Measurements from ENCODE around the gene HNRNPA2B1.

- no peak for TF ChIP-seq CTCF (IDR thresholded peaks at IDR 0.05; ENCODE audit: insufficient read depth, low read length, poor library complexity, severe bottlenecking)
- TF ChIP-seq EZH2phosphoT487 (conservative IDR thresholded peaks at IDR 0.05; ENCODE audit: low read length) = no peak
Measured at GRCh38 chr7:26181474-26182227, 18.9 kb downstream of the HNRNPA2B1 start.

Data from SU-DHL-6 (cell line).